Activated naive CD4-positive, alpha-beta T cell treated with anti-CD3 and anti-CD28 coated beads, Interleukin-2, amount 50 U/mL, for 24 hours (primary cell): Measurements from ENCODE around the gene ZRANB2.

Experiments
- H3K27ac Mint-ChIP-seq: one replicate; pipeline ENCODE4 v1.8.0; 2021; ENCODE audit warnings: mild to moderate bottlenecking, mixed read lengths
- H3K27me3 Mint-ChIP-seq: one replicate; pipeline ENCODE4 v1.8.0; 2021; ENCODE audit warnings: mixed read lengths
- H3K36me3 Mint-ChIP-seq: one replicate; pipeline ENCODE4 v1.8.0; 2021; ENCODE audit warnings: mixed read lengths
- H3K4me1 Mint-ChIP-seq: one replicate; pipeline ENCODE4 v1.8.0; 2021; ENCODE audit warnings: mixed read lengths
- H3K4me3 Mint-ChIP-seq: one replicate; pipeline ENCODE4 v1.8.0; 2021; ENCODE audit warnings: mild to moderate bottlenecking, mixed read lengths
- H3K9me3 Mint-ChIP-seq: one replicate; pipeline ENCODE4 v1.8.0; 2021; ENCODE audit warnings: mixed read lengths

The ZRANB2 gene, protein sequence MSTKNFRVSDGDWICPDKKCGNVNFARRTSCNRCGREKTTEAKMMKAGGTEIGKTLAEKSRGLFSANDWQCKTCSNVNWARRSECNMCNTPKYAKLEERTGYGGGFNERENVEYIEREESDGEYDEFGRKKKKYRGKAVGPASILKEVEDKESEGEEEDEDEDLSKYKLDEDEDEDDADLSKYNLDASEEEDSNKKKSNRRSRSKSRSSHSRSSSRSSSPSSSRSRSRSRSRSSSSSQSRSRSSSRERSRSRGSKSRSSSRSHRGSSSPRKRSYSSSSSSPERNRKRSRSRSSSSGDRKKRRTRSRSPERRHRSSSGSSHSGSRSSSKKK

DNA sequence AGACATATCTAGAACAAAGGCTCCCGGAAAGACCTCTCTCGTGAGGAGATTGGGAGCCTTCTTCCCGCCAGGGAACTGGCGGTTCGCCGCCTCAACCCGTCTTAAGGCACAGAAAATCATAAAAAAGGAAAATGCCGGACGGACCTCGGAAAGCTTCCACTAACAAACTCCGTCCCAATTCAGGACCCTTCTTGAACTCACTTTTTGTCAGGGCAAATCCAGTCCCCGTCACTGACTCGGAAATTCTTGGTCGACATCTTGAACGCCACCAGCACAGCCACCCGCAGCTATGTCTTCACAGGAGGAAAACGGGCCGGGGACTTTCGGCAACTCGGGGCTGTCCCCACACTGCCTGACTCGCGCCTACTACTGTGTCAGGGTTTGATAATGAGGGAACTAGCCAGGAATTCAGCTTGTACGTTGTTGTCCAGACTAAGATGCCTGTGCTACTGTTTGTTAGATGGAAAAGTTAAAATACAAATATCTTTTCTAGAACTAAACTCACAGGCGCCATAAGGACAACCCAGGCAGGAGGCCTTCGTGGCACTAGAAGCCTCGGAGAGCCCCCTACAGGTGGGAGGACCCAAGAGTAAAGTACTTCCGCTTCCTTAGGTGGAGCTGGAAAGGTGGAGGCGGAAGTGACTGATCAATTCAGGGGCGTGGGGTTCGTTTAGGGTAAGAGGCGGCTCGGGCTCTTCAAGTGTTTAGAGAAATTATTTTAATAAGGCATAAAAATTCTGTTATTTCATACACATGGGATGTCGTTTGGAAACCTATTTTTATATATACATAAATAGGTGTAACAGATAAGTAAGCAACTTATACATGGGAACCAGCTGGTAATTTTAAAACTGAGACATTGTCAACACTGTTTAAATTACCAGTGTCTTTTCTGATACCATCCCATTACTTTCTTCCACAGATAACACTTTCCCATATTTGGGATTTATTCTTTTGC, at the start of gene ZRANB2:
Gene ZRANB2, minus strand, starts transcription at position 297 of the 958 bp plus-strand sequence. Its CDS starts 40 bp downstream, at position 257.
- Mint-ChIP-seq H3K27ac (peak within 1 kb of the TSS; percentile 100), H3K4me3 (peak within 1 kb of the TSS; percentile 99), H3K27me3 (peaks cover 8% of the 10 kb centered on the region), H3K9me3 (peaks cover 6% of the 10 kb centered on the region), H3K36me3 (peaks cover 7% of the 10 kb centered on the region), H3K4me1 (peaks cover 37% of the 10 kb centered on the region)

DNA sequence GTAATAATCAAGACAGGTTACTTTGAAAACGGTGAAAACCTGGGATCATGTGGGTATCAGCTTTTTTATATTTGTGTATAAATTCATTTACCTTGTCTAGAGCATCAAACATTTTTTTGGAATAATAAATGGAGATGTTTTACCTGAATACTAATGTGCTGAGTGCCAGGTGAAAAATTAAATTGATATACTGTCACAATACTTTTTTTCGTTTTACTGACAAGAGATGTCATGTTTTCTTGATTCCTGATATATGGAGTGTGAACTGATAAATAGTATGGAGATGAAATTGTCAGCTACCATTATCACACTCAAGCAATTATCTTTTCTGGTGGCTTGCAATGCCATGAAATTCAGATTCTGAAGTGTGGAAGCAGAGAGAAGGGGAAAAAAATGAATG, 47.2 kb upstream of the ZRANB2 start:
- Mint-ChIP-seq H3K27ac (no peak overlapping the region), H3K9me3 (peaks cover 45% of the 10 kb centered on the region), H3K4me3 (no peak overlapping the region), H3K27me3 (no peaks in the 10 kb centered on the region), H3K4me1 (no peaks in the 10 kb centered on the region), H3K36me3 (peaks cover 12% of the 10 kb centered on the region)

DNA sequence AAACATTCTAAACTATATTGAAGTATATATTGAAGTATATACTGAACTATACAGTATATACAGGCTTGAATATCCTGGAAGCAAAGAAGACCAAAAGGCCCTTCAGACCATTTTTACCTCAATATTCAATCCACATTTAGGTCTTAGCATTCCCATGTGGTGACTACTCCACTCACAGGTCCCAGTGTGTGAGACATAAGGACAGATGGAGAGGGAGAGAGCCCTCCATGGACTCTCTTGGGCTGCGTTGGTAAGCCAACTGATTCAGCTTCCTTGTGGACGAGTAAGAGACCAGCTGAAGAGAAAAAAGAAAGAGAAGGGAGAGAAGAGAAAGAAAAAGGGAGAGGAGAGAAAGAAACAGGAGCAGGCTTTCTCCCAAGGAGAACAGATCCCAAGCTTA, 37.3 kb upstream of the ZRANB2 start:
- Mint-ChIP-seq H3K4me1 (no peaks in the 10 kb centered on the region), H3K27me3 (peaks cover 1% of the 10 kb centered on the region)

DNA sequence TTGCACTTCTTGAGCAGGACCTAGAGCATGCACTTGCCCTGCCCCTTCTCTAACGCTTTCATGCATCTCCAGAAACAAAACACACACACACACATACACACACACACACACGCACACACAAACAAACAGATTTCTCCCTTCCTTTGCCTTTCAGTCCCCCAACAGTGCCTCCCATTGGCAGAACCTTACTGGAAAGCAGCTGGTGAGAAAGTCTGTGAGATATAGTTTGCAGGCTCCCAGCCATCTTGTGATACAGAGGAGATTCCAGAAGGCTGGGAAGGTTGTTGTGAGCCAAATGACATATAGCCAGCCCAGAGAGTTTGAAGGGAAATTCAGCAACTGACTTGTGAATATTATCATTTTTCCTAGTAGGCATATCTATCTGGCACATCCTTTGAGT, 35.9 kb upstream of the ZRANB2 start:
- no peak overlapping the region for H3K4me3 Mint-ChIP-seq
- peaks cover 1% of the 10 kb centered on the region for H3K27me3 Mint-ChIP-seq
- H3K36me3 Mint-ChIP-seq: no peaks in the 10 kb centered on the region
- no peaks in the 10 kb centered on the region for H3K4me1 Mint-ChIP-seq
- no peak overlapping the region for H3K27ac Mint-ChIP-seq
- H3K9me3 Mint-ChIP-seq: peaks cover 6% of the 10 kb centered on the region

More for the DNA sequence above, 37.3 kb upstream of the ZRANB2 start:
- Mint-ChIP-seq H3K27ac (no peak overlapping the region), H3K4me3 (no peak overlapping the region), H3K36me3 (no peaks in the 10 kb centered on the region), H3K9me3 (peaks cover 10% of the 10 kb centered on the region)

DNA sequence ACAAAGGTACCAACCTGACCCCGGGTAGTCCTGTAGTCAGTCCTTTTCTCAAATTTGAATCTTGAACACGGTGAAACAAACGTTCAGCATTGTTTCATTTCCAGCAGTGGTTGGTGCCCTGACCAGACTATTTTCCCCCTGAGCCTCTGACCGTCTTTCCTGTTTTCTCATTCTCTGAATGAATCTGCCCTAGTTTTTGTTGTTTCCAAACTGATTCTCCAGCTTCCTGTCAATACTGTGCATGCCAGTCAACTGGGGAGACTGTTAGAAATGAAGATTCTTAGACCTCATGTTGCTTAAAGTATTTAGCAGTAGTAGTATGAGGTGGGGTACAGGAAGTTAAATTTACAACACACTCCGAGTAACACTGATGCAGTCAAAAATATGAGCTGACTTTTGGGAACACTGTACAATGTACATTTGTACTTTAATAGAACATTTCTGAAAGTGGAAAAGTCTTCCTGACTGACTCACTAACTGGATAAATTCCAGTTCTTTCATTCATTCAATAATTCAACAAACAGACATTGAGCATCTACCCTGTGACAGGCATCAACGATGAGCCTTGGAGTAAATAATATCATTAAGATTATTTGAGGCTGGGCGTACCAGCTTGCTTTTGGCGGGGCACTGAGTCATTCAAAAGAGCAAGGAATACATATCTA, 26.0 kb upstream of the ZRANB2 start:
- H3K27me3 Mint-ChIP-seq: peaks cover 13% of the 10 kb centered on the region
- H3K27ac Mint-ChIP-seq: no peak overlapping the region
- H3K9me3 Mint-ChIP-seq: peaks cover 4% of the 10 kb centered on the region
- H3K4me1 Mint-ChIP-seq: no peaks in the 10 kb centered on the region
- H3K4me3 Mint-ChIP-seq: no peak overlapping the region
- peaks cover 2% of the 10 kb centered on the region for H3K36me3 Mint-ChIP-seq

DNA sequence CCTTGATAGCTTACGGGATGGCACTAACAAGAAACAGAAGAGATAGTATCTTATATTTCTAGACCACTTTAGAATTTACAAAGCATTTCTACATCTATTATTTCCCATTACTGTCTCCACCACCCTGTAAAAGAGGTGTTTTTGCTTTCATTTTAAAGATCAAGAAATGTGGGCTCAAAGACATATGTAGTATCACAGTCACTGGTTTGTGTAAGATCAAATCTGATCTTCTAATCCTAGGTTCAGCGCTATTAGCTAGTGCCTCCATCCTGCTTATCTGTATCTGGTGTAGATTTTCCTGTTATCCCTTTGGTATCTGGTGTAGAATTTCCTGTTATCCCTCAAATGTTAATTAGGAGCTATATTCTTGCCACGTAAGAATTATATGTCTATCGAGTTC, 23.6 kb upstream of the ZRANB2 start:
- Mint-ChIP-seq H3K4me3 (no peak overlapping the region), H3K36me3 (peaks cover 2% of the 10 kb centered on the region), H3K27ac (no peak overlapping the region), H3K27me3 (peaks cover 13% of the 10 kb centered on the region), H3K4me1 (no peaks in the 10 kb centered on the region), H3K9me3 (peaks cover 4% of the 10 kb centered on the region)

DNA sequence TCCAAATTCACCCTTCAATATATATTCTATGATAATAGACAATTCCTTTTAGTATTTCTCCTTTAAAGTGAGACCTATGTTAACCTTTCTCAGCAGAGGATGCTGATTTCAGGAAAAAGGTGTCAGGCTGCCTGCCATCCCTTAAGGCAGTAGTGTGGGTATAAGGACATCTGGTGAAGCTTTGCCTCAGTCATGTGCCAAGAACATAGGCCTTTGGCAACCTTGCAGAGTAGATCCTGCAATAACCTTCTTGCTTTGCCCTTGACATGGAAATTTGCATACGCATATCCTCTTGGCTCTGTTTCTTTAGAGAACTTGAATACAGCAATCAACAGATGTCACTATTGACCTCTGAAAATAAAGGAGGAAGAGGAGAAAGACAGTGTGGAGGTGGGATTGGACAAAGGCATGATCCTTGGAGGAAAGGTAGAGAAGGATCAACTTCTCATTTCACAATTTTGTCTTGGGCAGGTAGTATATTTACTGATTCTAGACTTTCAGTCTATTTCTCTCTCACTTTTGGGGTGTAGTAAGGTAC, 21.1 kb upstream of the ZRANB2 start:
- Mint-ChIP-seq H3K4me1 (no peaks in the 10 kb centered on the region), H3K27me3 (peaks cover 7% of the 10 kb centered on the region), H3K9me3 (peaks cover 1% of the 10 kb centered on the region), H3K36me3 (peaks cover under 1% of the 10 kb centered on the region), H3K4me3 (no peak overlapping the region), H3K27ac (no peak overlapping the region)

DNA sequence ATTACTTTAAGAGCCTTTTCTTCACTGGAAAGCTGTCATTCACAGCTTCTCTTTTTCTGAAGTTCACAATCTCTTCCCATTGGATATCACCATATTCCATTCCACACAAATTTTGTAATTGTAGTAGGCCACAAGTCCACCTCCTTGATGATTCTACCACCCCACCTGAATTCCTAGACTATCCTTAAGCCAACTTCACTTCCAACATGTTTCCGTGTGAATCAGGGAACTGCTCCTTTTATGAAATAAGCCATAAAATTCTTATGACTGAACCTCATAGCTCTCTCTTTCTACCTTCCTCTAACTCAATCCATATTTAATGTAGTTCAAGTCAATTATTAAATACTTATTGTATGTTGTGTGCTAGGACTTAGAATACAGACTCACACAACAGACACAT, 16.6 kb upstream of the ZRANB2 start:
- Mint-ChIP-seq H3K27ac (no peak overlapping the region), H3K36me3 (no peaks in the 10 kb centered on the region)

DNA sequence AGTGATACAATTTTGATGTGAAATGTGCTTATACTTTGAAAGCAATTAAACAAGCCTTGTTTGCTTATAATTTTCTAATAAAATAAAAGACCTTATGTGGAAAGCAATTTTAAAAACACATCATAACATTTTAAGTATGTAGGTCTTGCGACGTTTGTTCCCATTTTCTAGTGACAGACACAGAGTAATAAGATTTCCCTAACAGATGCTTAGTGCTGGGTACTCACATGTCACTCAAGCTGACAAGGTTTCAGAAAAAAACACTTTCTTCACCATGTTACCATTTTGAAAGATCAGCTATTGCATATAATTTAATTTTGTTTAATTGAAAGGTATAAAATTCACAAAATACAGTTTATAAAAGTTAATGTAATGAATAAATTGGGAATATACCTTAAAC, 14.1 kb upstream of the ZRANB2 start:
- no peaks in the 10 kb centered on the region for H3K36me3 Mint-ChIP-seq

More for the DNA sequence above, 16.6 kb upstream of the ZRANB2 start:
- Mint-ChIP-seq H3K4me1 (no peaks in the 10 kb centered on the region), H3K27me3 (peaks cover 1% of the 10 kb centered on the region), H3K9me3 (no peaks in the 10 kb centered on the region), H3K4me3 (no peak overlapping the region)

DNA sequence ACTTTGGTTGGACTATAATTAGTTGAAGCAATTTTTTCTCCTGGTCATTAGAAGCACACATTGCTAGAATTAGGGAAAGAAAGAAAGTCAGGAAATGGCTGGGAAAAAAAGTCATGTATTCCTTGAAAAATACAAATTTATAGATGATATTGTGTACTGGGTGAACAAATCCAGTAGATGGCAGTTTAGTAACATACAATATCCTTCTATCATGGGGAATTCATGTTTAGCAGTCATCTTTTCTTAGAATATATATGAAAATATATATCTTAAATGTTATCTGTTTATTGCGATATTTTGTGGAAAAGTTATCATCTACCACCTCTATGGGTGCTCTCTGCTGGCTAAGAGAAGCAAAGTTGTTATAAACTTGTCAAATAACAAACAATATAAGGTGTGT, 13.1 kb upstream of the ZRANB2 start:
- H3K36me3 Mint-ChIP-seq: no peaks in the 10 kb centered on the region
- H3K4me3 Mint-ChIP-seq: no peak overlapping the region
- H3K9me3 Mint-ChIP-seq: no peaks in the 10 kb centered on the region
- H3K27ac Mint-ChIP-seq: no peak overlapping the region
- peaks cover 6% of the 10 kb centered on the region for H3K27me3 Mint-ChIP-seq
- H3K4me1 Mint-ChIP-seq: no peaks in the 10 kb centered on the region

More for the DNA sequence above, 14.1 kb upstream of the ZRANB2 start:
- no peaks in the 10 kb centered on the region for H3K9me3 Mint-ChIP-seq
- H3K27ac Mint-ChIP-seq: no peak overlapping the region
- peaks cover 5% of the 10 kb centered on the region for H3K27me3 Mint-ChIP-seq
- H3K4me1 Mint-ChIP-seq: no peaks in the 10 kb centered on the region
- H3K4me3 Mint-ChIP-seq: no peak overlapping the region

DNA sequence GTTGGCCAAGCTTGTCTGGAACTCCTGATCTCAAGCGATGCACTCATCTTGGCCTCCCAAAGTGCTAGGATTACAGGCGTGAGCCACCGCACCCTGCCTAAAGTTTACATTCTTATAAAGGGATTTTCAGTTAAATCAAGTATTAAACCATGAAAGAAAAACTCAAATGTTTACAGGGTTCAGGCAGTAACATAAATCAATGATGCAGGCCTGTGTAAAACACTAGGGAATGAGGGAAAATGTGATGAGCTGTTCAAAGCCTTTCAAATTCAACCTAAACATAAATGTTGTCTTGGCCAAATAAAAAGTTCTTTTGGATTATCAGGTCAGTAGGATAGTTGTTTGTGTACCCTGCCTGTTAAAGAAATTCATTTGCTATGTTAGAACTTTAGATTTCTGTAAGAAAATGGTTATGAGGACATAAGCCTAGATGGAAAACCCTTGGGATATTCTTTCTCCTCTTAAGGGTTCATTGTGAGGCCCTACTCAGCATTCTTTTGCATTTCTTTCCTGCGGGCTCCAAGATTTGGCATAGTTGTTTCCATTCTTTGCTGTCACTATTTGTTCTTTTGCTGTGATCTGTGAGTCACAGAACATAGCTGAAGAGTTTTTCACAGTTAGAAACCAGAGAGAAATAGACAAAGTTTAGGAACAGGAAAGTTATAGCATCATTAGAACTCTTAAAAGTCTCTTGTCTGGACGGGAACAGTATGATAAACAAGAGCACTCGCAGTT, 8.9 kb upstream of the ZRANB2 start:
- Mint-ChIP-seq H3K27me3 (peaks cover 11% of the 10 kb centered on the region), H3K9me3 (no peaks in the 10 kb centered on the region)

DNA sequence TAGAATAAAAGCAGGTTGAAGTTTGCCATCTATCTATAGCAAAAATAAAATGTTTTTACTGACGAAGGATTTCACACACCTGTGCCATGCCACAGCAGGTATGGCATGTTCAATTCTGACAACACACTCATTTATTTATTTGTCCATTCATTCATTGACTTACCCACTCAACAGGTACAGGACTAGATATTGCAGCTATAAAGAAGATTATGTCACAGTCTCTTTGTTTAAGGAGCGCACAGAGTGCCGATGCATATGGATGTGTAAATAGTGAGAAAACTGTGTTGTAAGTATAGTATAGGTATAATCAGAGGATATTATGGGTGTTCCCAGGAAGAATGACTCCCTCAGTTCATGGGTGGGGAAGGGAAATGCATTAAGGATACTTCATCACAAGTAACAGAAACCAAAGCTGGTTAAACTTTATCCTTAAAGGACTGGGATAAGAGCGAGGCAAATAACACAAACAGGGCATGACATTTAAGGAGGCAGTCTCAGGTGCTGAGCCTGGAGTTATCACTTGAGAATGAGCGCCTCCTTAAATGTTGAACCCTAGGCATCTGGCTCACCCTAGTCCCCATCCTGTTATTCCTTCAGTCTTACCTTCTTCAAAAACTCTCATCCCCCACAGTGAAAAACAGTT, 7.9 kb upstream of the ZRANB2 start:
- no peaks in the 10 kb centered on the region for H3K4me1 Mint-ChIP-seq
- no peaks in the 10 kb centered on the region for H3K36me3 Mint-ChIP-seq
- H3K27me3 Mint-ChIP-seq: peaks cover 13% of the 10 kb centered on the region
- H3K4me3 Mint-ChIP-seq: no peak overlapping the region
- H3K9me3 Mint-ChIP-seq: no peaks in the 10 kb centered on the region
- H3K27ac Mint-ChIP-seq: no peak overlapping the region

More for the DNA sequence above, 8.9 kb upstream of the ZRANB2 start:
- Mint-ChIP-seq H3K4me1 (no peaks in the 10 kb centered on the region), H3K4me3 (no peak overlapping the region), H3K27ac (no peak overlapping the region), H3K36me3 (no peaks in the 10 kb centered on the region)

DNA sequence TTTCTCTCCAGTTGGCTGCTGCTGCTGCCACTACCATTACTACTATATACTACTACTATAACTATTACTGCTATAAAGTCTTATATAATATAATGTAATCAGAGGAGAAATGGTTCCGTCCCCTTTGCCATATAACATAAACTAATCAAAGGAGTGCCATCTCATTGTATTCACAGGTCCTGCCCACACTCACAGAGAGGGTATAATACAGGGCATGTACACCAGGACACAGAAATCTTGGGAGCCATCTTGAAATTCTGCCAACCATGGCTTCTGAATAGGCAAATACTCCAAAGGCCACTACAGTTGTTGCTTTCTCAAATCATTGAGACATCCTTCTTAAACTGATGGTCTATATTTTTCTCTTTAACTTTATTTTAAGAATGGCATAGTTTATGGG, 6.9 kb upstream of the ZRANB2 start:
- Mint-ChIP-seq H3K27ac (no peak overlapping the region), H3K4me1 (no peaks in the 10 kb centered on the region), H3K36me3 (no peaks in the 10 kb centered on the region), H3K4me3 (no peak overlapping the region), H3K27me3 (peaks cover 16% of the 10 kb centered on the region), H3K9me3 (no peaks in the 10 kb centered on the region)

DNA sequence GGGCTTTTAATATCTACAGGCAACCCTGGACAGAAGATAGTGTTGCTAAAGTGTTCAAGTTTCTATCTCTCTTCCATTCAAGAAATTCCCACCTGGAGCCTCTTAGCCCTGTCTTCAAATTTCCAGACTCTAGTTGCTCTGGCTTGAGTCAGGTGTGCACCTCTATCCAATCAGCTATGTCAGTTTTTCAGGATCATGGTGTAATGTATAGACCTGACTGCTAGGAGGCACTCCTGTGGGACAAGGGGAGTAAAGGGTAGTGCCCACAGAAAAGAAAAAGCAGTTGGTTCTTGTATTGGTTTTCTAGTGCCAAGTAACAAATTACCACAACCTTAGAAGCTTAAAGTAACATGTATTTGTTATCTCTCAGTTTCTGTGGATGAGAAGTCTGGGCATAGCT, 6.2 kb upstream of the ZRANB2 start:
- Mint-ChIP-seq H3K4me1 (peaks cover 1% of the 10 kb centered on the region), H3K9me3 (peaks cover 2% of the 10 kb centered on the region), H3K36me3 (no peaks in the 10 kb centered on the region), H3K27ac (no peak overlapping the region), H3K4me3 (no peak overlapping the region), H3K27me3 (peaks cover 16% of the 10 kb centered on the region)
